WERI-Rb-1 (cell line): ENCODE results near the gene RHOT2.

ENCODE experiments used
- DNase-seq: peaks from one replicate; pipeline ENCODE4 v3.0.0-alpha.2; 2020
- H3K27ac ChIP-seq: fragments of 250-450 bp; sonication (Bioruptor Pico); 2 replicates; pipeline ENCODE4 v1.5.1; 2020; ENCODE audit warnings: mild to moderate bottlenecking, moderate library complexity
- H3K27me3 ChIP-seq: fragments of 250-450 bp; sonication (Bioruptor Pico); 2 replicates; pipeline ENCODE4 v1.5.1; 2021; ENCODE audit warnings: mild to moderate bottlenecking, low read depth, moderate library complexity; ENCODE audit not compliant: insufficient read depth, severe bottlenecking
- H3K36me3 ChIP-seq: fragments of 250-450 bp; sonication (Bioruptor Pico); 2 replicates; pipeline ENCODE4 v1.5.1; 2020; ENCODE audit warnings: mild to moderate bottlenecking, moderate library complexity
- H3K4me3 ChIP-seq: 2 replicates; pipeline ENCODE4 v1.5.1; 2011; ENCODE audit warnings: low read depth, mild to moderate bottlenecking, control low read depth, low read length
- H3K9me3 ChIP-seq: fragments of 250-450 bp; sonication (Bioruptor Pico); 2 replicates; pipeline ENCODE4 v1.5.1; 2021; ENCODE audit warnings: mild to moderate bottlenecking, moderate library complexity; ENCODE audit not compliant: severe bottlenecking
- CTCF ChIP-seq: IDR thresholded peaks from 2 replicates; pipeline ENCODE4 v1.5.1; 2011; ENCODE audit warnings: low read depth, mild to moderate bottlenecking, control low read depth, inconsistent platforms, low read length

RHOT2 gene

GRCh38 chr16:635573-636205 is 32.2 kb upstream of the RHOT2 start:
- Histone ChIP-seq H3K36me3 (peaks cover 22% of the 10 kb centered on the region), H3K9me3 (no peaks in the 10 kb centered on the region), H3K4me3 (peak overlapping the region; percentile 88), H3K27ac (peak overlapping the region; percentile 95), H3K27me3 (no peaks in the 10 kb centered on the region)
- no peak for TF ChIP-seq CTCF
- DNase-seq: no peak

DNA sequence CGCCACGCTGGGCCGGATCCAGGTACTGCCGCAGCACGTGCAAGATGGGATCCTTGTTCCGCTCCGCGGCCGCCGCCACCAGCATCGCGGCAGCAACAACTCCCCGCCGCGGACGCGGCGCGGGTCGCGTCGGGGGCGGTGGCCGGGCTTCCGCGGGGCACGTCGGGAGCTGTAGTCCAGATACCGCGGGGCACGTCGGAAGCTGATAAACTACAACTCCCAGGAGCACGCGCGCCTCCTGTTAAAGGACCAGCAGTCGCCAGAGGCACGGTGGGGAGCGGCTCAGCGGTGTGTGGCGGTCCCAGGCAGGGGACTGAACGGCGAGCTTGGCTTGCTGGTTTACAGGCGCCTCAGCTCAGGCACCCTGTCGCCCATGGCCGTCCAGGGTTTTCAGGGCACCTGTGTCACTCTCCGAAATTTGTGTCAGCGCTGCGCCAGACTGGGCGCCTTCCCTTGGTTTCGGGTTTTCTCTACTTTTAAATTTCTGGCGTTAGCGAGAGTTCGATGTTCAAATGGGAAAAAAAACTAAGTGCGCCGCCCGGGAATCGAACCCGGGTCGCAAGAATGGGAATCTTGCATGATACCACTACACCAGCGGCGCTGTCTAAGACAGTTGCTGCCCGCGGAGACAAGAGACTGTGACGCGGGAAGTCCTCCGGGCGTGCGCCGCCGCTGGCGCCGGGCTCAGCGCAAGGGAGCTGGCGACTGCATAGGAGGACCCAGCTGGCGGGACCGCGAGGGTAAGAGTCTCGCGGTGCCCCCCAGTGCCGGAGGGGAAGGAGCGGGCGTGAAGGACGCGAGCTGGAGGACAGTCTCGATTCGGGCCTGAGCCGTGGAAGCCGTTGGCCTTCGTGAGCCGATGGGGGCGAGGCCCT is 31.5 kb upstream of the RHOT2 start, which contains the start of gene METTL26:
TSS of gene METTL26 (minus strand) at position 100 of the 875 bp plus-strand sequence. CDS start at position 85, 15 bp downstream.
- H3K27me3 ChIP-seq: no peaks in the 10 kb centered on the region
- H3K27ac ChIP-seq: peak within 1 kb of the TSS; percentile 95
- peak within 1 kb of the TSS; percentile 88 for H3K4me3 ChIP-seq

DNA sequence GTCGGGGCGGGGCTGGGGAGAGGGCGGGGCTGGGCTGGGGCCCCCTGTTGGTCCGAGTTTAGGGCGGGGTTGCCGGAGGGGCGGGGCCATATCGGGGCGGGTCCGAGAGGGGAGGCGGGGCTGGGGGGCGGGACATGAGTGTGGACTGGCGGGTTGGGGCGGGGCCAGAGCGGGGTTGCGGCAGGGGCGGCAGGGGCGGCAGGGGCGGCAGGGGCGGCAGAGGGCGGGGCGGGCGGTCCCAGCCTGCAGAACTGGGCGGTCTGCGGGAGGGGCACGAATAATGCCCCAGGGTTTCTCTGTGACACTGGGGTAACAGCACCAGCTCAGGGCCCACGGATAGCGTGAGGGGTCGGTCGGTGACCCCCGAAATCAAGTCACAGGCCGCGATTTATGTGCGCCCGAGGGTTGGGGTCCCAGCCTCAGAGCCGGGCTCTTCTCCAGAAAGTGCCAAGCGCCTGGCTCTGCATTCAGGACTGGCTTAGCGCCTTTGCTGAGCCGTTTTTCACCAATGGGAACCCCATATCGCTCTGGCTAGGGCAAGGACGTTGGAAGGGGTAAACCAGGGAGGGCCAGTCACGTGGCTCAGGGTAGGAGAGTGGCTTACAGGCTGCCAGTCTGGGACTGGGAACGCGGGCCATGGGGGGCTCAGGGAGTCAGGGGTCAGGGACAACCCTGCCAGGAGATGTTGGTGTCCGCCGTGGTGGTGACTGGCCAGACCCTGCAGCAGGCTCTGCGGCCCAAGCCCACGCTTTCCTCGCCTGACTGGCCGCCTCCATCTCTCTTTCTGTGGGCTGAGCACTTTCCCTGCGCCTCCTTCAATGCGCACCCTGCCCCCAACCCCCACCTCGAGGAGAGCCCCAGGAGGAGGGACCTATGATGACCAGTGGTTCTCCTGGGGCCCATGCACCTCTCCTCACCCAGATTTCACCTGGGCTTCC is 30.6 kb upstream of the RHOT2 start:
- no peak for TF ChIP-seq CTCF
- DNase-seq: peak; percentile 89
- peak overlapping the region; percentile 95 for H3K27ac ChIP-seq
- H3K36me3 ChIP-seq: peaks cover 22% of the 10 kb centered on the region
- H3K27me3 ChIP-seq: no peaks in the 10 kb centered on the region
- H3K4me3 ChIP-seq: peak overlapping the region; percentile 88
- no peaks in the 10 kb centered on the region for H3K9me3 ChIP-seq

More for the DNA sequence above, 31.5 kb upstream of the RHOT2 start, which contains the start of gene METTL26:
- TF ChIP-seq CTCF: 0 out of 2 replicates have a peak, but pooled peaks have one; percentile 21
- Histone ChIP-seq H3K9me3 (no peaks in the 10 kb centered on the region), H3K36me3 (peaks cover 22% of the 10 kb centered on the region)
- DNase-seq: peak; percentile 95

DNA sequence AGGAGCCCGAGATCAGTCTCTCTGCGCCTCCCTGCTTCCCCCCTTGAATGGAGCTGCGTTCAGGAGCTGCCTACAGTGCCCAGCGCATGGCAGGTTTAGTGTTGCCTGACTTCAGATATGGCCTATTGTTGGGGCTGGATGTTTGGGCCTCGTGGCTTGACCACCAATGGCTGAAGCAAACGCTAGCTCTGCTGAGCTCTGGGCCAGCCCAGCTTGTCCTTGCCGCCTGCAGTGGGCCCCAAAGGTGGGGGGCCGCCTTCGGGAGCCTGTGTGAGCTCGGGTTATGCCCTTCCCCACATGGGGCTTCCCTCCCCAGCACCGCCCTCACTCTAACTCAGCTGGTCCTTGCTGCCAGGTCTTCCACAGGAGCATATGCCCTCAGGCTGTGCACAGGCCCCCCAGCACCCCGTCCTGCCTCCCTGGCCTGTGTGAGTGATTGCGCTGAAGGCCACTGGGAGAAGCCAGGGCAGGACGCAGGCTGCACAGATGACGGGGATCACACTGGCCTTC is 29.8 kb upstream of the RHOT2 start:
- Histone ChIP-seq H3K36me3 (peaks cover 16% of the 10 kb centered on the region), H3K27me3 (no peaks in the 10 kb centered on the region), H3K4me3 (no peak overlapping the region), H3K9me3 (no peaks in the 10 kb centered on the region), H3K27ac (peak overlapping the region; percentile 77)
- DNase-seq: no peak
- TF ChIP-seq CTCF: no peak

DNA sequence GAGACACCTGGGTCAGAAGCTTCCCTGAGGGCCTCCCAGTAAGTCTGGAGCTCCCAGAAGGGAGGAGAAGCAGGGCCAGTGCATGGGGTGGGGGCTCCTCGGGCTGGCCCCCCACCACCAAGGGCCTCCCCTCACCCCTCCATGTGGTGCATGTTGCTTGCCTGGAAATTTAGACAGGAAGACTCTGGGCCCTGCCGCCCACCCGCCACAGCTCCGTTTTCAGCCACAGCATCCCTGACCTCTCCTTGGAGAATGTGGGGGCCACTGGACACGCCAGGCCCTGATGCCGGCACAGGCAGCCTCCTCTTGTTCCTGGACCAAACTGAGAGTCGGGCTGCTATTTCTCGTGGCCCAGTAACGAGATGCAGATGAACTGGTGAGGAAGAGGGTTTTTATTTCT is 29.1 kb upstream of the RHOT2 start:
- DNase-seq: no peak
- TF ChIP-seq CTCF: no peak
- Histone ChIP-seq H3K4me3 (no peak overlapping the region), H3K9me3 (no peaks in the 10 kb centered on the region), H3K27ac (peak overlapping the region; percentile 35), H3K27me3 (no peaks in the 10 kb centered on the region), H3K36me3 (peaks cover 9% of the 10 kb centered on the region)
